Sigmoid colon (tissue), 3 donors: Measurements from ENCODE around the gene STK39.

Experiments used
- CTCF ChIP-seq, 4 experiments: fragments of 450-650 bp in 3 of 4; fragments of 200-600 bp in 1 of 4; IDR thresholded peaks; one replicate each; pipeline ENCODE4 v1.5.1; 2016 to 2019; ENCODE audit warnings: antibody characterized with exemption in 4 of 4, mild to moderate bottlenecking in 3 of 4, moderate library complexity in 2 of 4
- POLR2A ChIP-seq, 2 donors: fragments of 450-650 bp; IDR thresholded peaks; one replicate each; pipeline ENCODE4 v1.6.1; 2016; ENCODE audit warnings: antibody characterized with exemption in 2 of 2, mild to moderate bottlenecking in 2 of 2, moderate library complexity in 2 of 2

GRCh38 chr2:168006498-168006897, 240.9 kb downstream of the STK39 start:
- TF ChIP-seq POLR2A (IDR thresholded peaks at IDR 0.05), result no peak
- TF ChIP-seq CTCF (IDR thresholded peaks at IDR 0.05), result no peak
